ENCODE measurements around the gene XPNPEP1. TPM values are rescaled to one million over a fixed set of nuclear protein-coding genes. Genes with fewer than 3 reads are reported as not detected.

XPNPEP1 gene
- total and polyA plus RNA-seq, 8 donors, result 34.1 to 112 (median 72.8) TPM

- no peak for DNase-seq
- no peak overlapping the region for H3K27ac ChIP-seq
- TF ChIP-seq CTCF (IDR thresholded peaks at IDR 0.05), result no peak
- FAIRE-seq, result no peak
- H3K4me3 ChIP-seq, result no peak overlapping the region
- intact Hi-C loops (cut with DNase I), result no loop called here
- no peaks in the 10 kb centered on the region for H3K36me3 ChIP-seq
- no peak for ATAC-seq
- H3K27me3 ChIP-seq, result no peaks in the 10 kb centered on the region
- WGBS, 2 donors, result 61 to 71% methylated on average over 2 of the region's 2 CpGs
- peaks cover 16 to 22% (median 17%) of the 10 kb centered on the region in 3 donors for H3K4me1 ChIP-seq
- no peaks in the 10 kb centered on the region for H3K9me3 ChIP-seq
These were observed 30.5 kb upstream of the XPNPEP1 start for GRCh38 chr10:109953766-109954165.

GRCh38 chr10:109952526-109952925 is 29.2 kb upstream of the XPNPEP1 start:
- Histone ChIP-seq H3K9me3 (no peaks in the 10 kb centered on the region), H3K4me3 (no peak overlapping the region), H3K27me3 (no peaks in the 10 kb centered on the region), H3K4me1 (peaks cover 6 to 9% (median 6%) of the 10 kb centered on the region in 3 donors), H3K36me3 (no peaks in the 10 kb centered on the region), H3K27ac (no peak overlapping the region)
- FAIRE-seq, result no peak
- no peak for TF ChIP-seq CTCF (IDR thresholded peaks at IDR 0.05)
- DNase-seq, result no peak
- ATAC-seq, result no peak
- intact Hi-C loops (cut with DNase I), result no loop called here

GRCh38 chr10:109947111-109947920 is 24.0 kb upstream of the XPNPEP1 start:
- no peaks in the 10 kb centered on the region for H3K9me3 ChIP-seq
- no peak overlapping the region for H3K4me3 ChIP-seq
- WGBS, 2 donors, result 73 to 75% methylated on average over 5 of the region's 5 CpGs
- FAIRE-seq (no peak), ATAC-seq (no peak), DNase-seq (no peak)
- no peak overlapping the region for H3K27ac ChIP-seq
- H3K36me3 ChIP-seq, result no peaks in the 10 kb centered on the region
- no peak for TF ChIP-seq CTCF (IDR thresholded peaks at IDR 0.05)
- intact Hi-C loops (cut with DNase I), result no loop called here
- H3K27me3 ChIP-seq, result no peaks in the 10 kb centered on the region
- no peaks in the 10 kb centered on the region for H3K4me1 ChIP-seq

GRCh38 chr10:109946680-109947079 is 23.4 kb upstream of the XPNPEP1 start:
- intact Hi-C loops (cut with DNase I), result no loop called here
- no peak overlapping the region for H3K27ac ChIP-seq
- no peaks in the 10 kb centered on the region for H3K36me3 ChIP-seq
- FAIRE-seq, result no peak
- WGBS, 2 donors, result 85 to 86% methylated on average over 3 of the region's 3 CpGs
- no peak for TF ChIP-seq CTCF (IDR thresholded peaks at IDR 0.05)
- no peak overlapping the region for H3K4me3 ChIP-seq
- H3K4me1 ChIP-seq, result no peaks in the 10 kb centered on the region
- H3K27me3 ChIP-seq, result no peaks in the 10 kb centered on the region
- H3K9me3 ChIP-seq, result no peaks in the 10 kb centered on the region
- no peak for ATAC-seq
- DNase-seq, result no peak

GRCh38 chr10:109945473-109946177 is 22.3 kb upstream of the XPNPEP1 start:
- intact Hi-C loops (cut with DNase I), result no loop called here
- ATAC-seq (no peak), DNase-seq (no peak), FAIRE-seq (no peak)
- H3K4me1 ChIP-seq, result no peaks in the 10 kb centered on the region
- no peak overlapping the region for H3K4me3 ChIP-seq
- H3K27me3 ChIP-seq, result no peaks in the 10 kb centered on the region
- H3K9me3 ChIP-seq, result no peaks in the 10 kb centered on the region
- TF ChIP-seq CTCF (IDR thresholded peaks at IDR 0.05), result no peak
- H3K27ac ChIP-seq, result no peak overlapping the region
- no peaks in the 10 kb centered on the region for H3K36me3 ChIP-seq
- 59 to 63% methylated on average over 4 of the region's 4 CpGs for WGBS, 2 donors
